ENCODE data around the gene LRRC70.

DNA sequence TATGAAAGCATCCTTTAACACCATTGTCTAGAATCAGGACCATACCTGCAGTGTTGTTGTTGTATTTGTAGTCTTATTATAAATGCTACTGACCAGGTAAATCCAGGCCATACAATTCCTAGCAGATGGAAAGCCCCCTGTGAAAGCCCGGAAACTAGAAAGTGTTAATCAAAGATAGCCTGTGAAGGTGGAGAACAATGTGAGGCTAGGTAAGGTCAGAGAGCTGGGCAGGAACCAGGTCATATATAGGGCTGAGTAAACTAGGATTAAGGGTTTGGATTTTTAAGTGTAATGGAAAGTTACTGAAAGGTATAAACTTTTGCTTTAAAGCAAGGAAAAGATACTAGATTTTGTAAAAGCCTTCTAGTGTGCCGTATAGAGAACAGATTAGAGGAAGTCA is 6.7 kb downstream of the LRRC70 start:
- TF ChIP-seq POLR2AphosphoS5 (IDR thresholded peaks at IDR 0.05), result no peak
- TF ChIP-seq, protein P1, sequence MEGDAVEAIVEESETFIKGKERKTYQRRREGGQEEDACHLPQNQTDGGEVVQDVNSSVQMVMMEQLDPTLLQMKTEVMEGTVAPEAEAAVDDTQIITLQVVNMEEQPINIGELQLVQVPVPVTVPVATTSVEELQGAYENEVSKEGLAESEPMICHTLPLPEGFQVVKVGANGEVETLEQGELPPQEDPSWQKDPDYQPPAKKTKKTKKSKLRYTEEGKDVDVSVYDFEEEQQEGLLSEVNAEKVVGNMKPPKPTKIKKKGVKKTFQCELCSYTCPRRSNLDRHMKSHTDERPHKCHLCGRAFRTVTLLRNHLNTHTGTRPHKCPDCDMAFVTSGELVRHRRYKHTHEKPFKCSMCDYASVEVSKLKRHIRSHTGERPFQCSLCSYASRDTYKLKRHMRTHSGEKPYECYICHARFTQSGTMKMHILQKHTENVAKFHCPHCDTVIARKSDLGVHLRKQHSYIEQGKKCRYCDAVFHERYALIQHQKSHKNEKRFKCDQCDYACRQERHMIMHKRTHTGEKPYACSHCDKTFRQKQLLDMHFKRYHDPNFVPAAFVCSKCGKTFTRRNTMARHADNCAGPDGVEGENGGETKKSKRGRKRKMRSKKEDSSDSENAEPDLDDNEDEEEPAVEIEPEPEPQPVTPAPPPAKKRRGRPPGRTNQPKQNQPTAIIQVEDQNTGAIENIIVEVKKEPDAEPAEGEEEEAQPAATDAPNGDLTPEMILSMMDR (IDR thresholded peaks at IDR 0.05), result no peak
